Limb (tissue), 2 donors: ENCODE results near the gene LRRC19.

Experiments
- DNase-seq, 2 donors: peaks; one replicate each; pipeline ENCODE4 v3.0.0-alpha.2; 2016; ENCODE audit errors: extremely low spot score in 2 of 2

The LRRC19 gene

GRCh38 chr9:26955921-26956859, 49.3 kb downstream of the LRRC19 start, which contains the start of gene IFT74:
Gene IFT74 (plus strand): TSS chr9:26956412. CDS start chr9:26961968, 5,556 bp downstream.
- peak; percentile 95 to 98 for DNase-seq

GRCh38 chr9:26955222-26955903, 50.1 kb downstream of the LRRC19 start:
- no peak for DNase-seq

- no peak for DNase-seq
These were observed 51.4 kb downstream of the LRRC19 start for GRCh38 chr9:26954050-26954508.

- no peak for DNase-seq
These were observed 53.7 kb downstream of the LRRC19 start for GRCh38 chr9:26951794-26952193.

- no peak for DNase-seq
These were observed 55.0 kb downstream of the LRRC19 start for GRCh38 chr9:26950521-26950920.

- no peak for DNase-seq
These were observed 55.8 kb downstream of the LRRC19 start for GRCh38 chr9:26949637-26950069.

- DNase-seq = no peak
These were observed 57.7 kb downstream of the LRRC19 start for GRCh38 chr9:26947736-26948135.

GRCh38 chr9:26946753-26947727, 58.4 kb downstream of the LRRC19 start, which contains the start of gene PLAA:
Gene PLAA (minus strand): TSS chr9:26947242. CDS start chr9:26947045, 197 bp downstream.
- peak; percentile 93 for DNase-seq

GRCh38 chr9:26945591-26945990, 59.9 kb downstream of the LRRC19 start:
- DNase-seq = no peak
